HFF-Myc (cell line): ENCODE results near the gene SSU72.

ENCODE experiments used
- DNase-seq: peaks from one replicate; pipeline ENCODE4 v3.0.0-alpha.2; 2011; ENCODE audit warnings: low read depth; ENCODE audit errors: extremely low read depth
- H3K4me3 ChIP-seq: replicated peaks from 2 replicates; pipeline ENCODE4 v1.5.1; 2011; ENCODE audit warnings: low read depth, mild to moderate bottlenecking, control low read depth, low read length
- CTCF ChIP-seq: IDR thresholded peaks from 2 replicates; pipeline ENCODE4 v1.5.1; 2012; ENCODE audit warnings: mild to moderate bottlenecking, low read depth, low read length, control low read depth; ENCODE audit errors: missing control alignments

Gene SSU72

GRCh38 chr1:1547011-1547410 lies 27.7 kb downstream of the SSU72 start:
- no peak overlapping the region for H3K4me3 ChIP-seq
- TF ChIP-seq CTCF, result no peak
- DNase-seq, result no peak

- DNase-seq, result no peak
- H3K4me3 ChIP-seq, result no peak overlapping the region
- no peak for TF ChIP-seq CTCF
Observed at GRCh38 chr1:1545946-1546737, 28.5 kb downstream of the SSU72 start.

GRCh38 chr1:1544544-1544943 lies 30.1 kb downstream of the SSU72 start:
- H3K4me3 ChIP-seq, result no peak overlapping the region
- DNase-seq, result no peak
- no peak for TF ChIP-seq CTCF

- H3K4me3 ChIP-seq, result no peak overlapping the region
- TF ChIP-seq CTCF, result no peak
- no peak for DNase-seq
Observed at GRCh38 chr1:1543706-1544099, 31.0 kb downstream of the SSU72 start.

GRCh38 chr1:1542766-1543705 lies 31.6 kb downstream of the SSU72 start:
- no peak for TF ChIP-seq CTCF
- DNase-seq, result no peak
- H3K4me3 ChIP-seq, result no peak overlapping the region

GRCh38 chr1:1541956-1542765 lies 32.5 kb downstream of the SSU72 start:
- no peak for DNase-seq
- no peak for TF ChIP-seq CTCF
- no peak overlapping the region for H3K4me3 ChIP-seq
